ENCODE measurements around the gene ATF5. TPM values are rescaled to one million over a fixed set of nuclear protein-coding genes. Genes with fewer than 3 reads are reported as not detected.

The ATF5 gene, protein sequence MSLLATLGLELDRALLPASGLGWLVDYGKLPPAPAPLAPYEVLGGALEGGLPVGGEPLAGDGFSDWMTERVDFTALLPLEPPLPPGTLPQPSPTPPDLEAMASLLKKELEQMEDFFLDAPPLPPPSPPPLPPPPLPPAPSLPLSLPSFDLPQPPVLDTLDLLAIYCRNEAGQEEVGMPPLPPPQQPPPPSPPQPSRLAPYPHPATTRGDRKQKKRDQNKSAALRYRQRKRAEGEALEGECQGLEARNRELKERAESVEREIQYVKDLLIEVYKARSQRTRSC
- total RNA-seq (2016; rRNA removed; fragmentation: Illumina TruSeq; extraction: Trizol) (9.7 and 10.3 TPM in 2 replicates), polyA plus RNA-seq (2011; rRNA removed) (4.9 and 5.2 TPM in 2 replicates), polyA minus RNA-seq (2011; rRNA and poly(A)+ RNA removed; ENCODE audit: low replicate concordance) (3.5 and 5.9 TPM in 2 replicates), Bru-seq, nascent RNA (percentile 74 among the genes with signal in this experiment), BruChase-seq, experiment 1, labeled RNA remaining after a 6-hour chase (percentile 94 among the genes with signal in this experiment), BruChase-seq, experiment 2, labeled RNA remaining after a 2-hour chase (percentile 85 among the genes with signal in this experiment)
- 6.1 and 6.2 TPM in 2 replicates for total RNA-seq (2016; cell fraction: cytosol; rRNA removed; fragmentation: Illumina TruSeq; extraction: Trizol; ENCODE audit: low read depth)
- 7.9 and 10.5 TPM in 2 replicates for total RNA-seq (2016; cell fraction: insoluble cytoplasmic fraction; rRNA removed; fragmentation: Illumina TruSeq; extraction: Trizol)
- total RNA-seq (2016; cell fraction: membrane; rRNA removed; fragmentation: Illumina TruSeq; extraction: Trizol), result 12.6 and 12.7 TPM in 2 replicates
- total RNA-seq (2016; cell fraction: nucleus; rRNA removed; fragmentation: Illumina TruSeq; extraction: Trizol), result 4.6 and 7.3 TPM in 2 replicates
- polyA plus RNA-seq (2011; cell fraction: cytosol; rRNA removed), result 2.7 and 3.7 TPM in 2 replicates
- 10.1 and 14.5 TPM in 2 replicates for polyA plus RNA-seq (2011; cell fraction: nucleus; rRNA removed)
- 9.9 and 10.1 TPM in 2 replicates for polyA plus RNA-seq (2012)
- polyA plus RNA-seq (2016; cell fraction: cytosol; fragmentation: Illumina TruSeq; extraction: Trizol; ENCODE audit: low read depth), result 16.0 and 17.0 TPM in 2 replicates
- 24.8 and 28.5 TPM in 2 replicates for polyA plus RNA-seq (2016; cell fraction: insoluble cytoplasmic fraction; fragmentation: Illumina TruSeq; extraction: Trizol; ENCODE audit: low read depth)
- 25.8 and 30.2 TPM in 2 replicates for polyA plus RNA-seq (2016; cell fraction: membrane; fragmentation: Illumina TruSeq; extraction: Trizol; ENCODE audit: low read depth)
- 25.5 and 26.1 TPM in 2 replicates for polyA plus RNA-seq (2016; cell fraction: nucleus; fragmentation: Illumina TruSeq; extraction: Trizol; ENCODE audit: insufficient read depth, low read depth)
- 2.2 and 2.5 TPM in 2 replicates for polyA minus RNA-seq (2011; cell fraction: cytosol; rRNA and poly(A)+ RNA removed)
- polyA minus RNA-seq (2011; cell fraction: nucleus; rRNA and poly(A)+ RNA removed), result 3.1 and 3.4 TPM in 2 replicates
- long read RNA-seq, experiment 1, partial matches to known transcripts, result 0 of 2 reads
- long read RNA-seq, experiment 1, other reads (novel, unspliced or antisense), result 2 of 2 reads
- long read RNA-seq, experiment 2, transcript ATF5-201 (3 exons, 2,069 nt), result major isoform, 39 of 69 reads
- long read RNA-seq, experiment 2, partial matches to known transcripts, result 7 of 69 reads
- long read RNA-seq, experiment 2, other reads (novel, unspliced or antisense), result 17 of 69 reads

DNA sequence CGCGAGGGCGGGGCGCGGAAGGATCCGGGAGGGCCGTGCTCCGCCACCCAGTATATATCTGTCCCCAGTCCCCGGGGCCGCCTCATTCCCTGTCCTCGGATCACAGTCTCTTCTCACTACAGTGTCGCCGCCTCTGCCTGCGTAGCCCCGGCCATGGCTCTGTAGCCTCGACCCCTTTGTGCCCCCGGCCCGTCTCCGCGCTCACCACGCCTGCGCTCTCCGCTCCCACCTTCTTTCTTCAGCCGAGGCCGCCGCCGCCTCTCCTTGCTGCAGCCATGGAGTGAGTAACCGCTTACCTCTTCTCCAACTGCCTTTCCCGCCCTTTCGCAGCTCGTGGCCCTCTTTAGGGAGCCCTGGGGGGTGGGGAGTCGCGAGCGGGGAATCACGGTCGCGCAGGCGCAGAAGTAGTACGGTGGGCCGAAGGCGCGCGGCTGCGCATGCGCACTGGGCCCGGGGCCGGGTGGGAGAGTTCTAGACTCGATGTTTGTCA lies at the start of gene ATF5, which contains the start of gene NUP62:
Gene ATF5, plus strand, starts transcription at position 85 of the 490 bp plus-strand sequence. CDS start 1,646 bp downstream, outside the sequence.
Gene NUP62, minus strand, starts transcription at position 384 of the 490 bp plus-strand sequence. CDS start 19,697 bp downstream, outside the sequence.
- WGBS (ENCODE audit: low lambda C conversion rate), result 1% methylated on average over 36 of the region's 48 CpGs
- peaks cover 10 to 25% of the 10 kb centered on the region in 2 experiments; a peak in 4 of 5 replicates for H3K36me3 ChIP-seq (replicated peaks in 1 of 2; ENCODE audit: control insufficient read depth in 1 of 2, insufficient read depth in 2 of 2, low read length in 2 of 2)
- peaks cover 35% of the 10 kb centered on the region for H3K79me2 ChIP-seq (ENCODE audit: insufficient read depth, low read length)
- H3K9ac ChIP-seq (ENCODE audit: insufficient read depth, low read depth, low read length), result peak within 1 kb of the TSS; percentile 95
- peak; percentile 56 for FAIRE-seq
- peak within 1 kb of the TSS; percentile 94 for H3K27ac ChIP-seq (ENCODE audit: extremely low read length, insufficient read depth, low read length)
- in situ Hi-C loops (cut with HindIII; ENCODE audit: extremely low pct_ligation_motif_present, low pct_unique_long_range_greater_than_20kb) (no loop called here), intact Hi-C loops (cut with micrococcal nuclease; ENCODE audit: unreplicated experiment) (no loop called here)
- H3K4me3 ChIP-seq (replicated peaks in 1 of 3; ENCODE audit: insufficient read depth in 1 of 3, low read depth in 2 of 3, low read length in 3 of 3), result peak within 1 kb of the TSS; percentile 71 to 95 (median 89)
- no peak within 1 kb of the TSS for H2AFZ ChIP-seq (ENCODE audit: low read length)
- H4K20me1 ChIP-seq (ENCODE audit: insufficient read depth, low read length), result no peaks in the 10 kb centered on the region
- H3K9me3 ChIP-seq (ENCODE audit: low read length), result no peaks in the 10 kb centered on the region
- CTCF ChIA-PET (ENCODE audit: low intra/inter-chr PET ratio, low total read pairs), result no interaction called here
- ATAC-seq, result peak; percentile 69
- BruUV-seq (replicated peaks), result TSS peak; percentile 89
- no peaks in the 10 kb centered on the region; a peak in 1 of 5 replicates for H3K27me3 ChIP-seq (ENCODE audit: control insufficient read depth in 1 of 2, insufficient read depth in 2 of 2, low read length in 2 of 2)
- POLR2A ChIA-PET, result interaction anchor here (0.7 to 3.5 kb wide), 16 partner anchors 11 to 253 kb away, joined by 3 to 22 read pairs (median 6); partner anchors contain the start of genes AKT1S1, AP2A1, PRMT1 and PTOV1
- peaks cover 27% of the 10 kb centered on the region for H3K4me1 ChIP-seq (ENCODE audit: insufficient read depth, low read length)
- H3K4me2 ChIP-seq (ENCODE audit: low read depth, low read length), result peak within 1 kb of the TSS; percentile 94
- peak; percentile 80 for DNase-seq (ENCODE audit: low spot score)
- no peak for TF ChIP-seq GATA4 (IDR thresholded peaks at IDR 0.05; ENCODE audit: borderline replicate concordance, low read depth)
- 0 out of 2 replicates have a peak, but pooled peaks have one; percentile 54 for TF ChIP-seq CCDC6 (CRISPR knock-in tag; IDR thresholded peaks at IDR 0.05)
- TF ChIP-seq SMAD9 (CRISPR knock-in tag; IDR thresholded peaks at IDR 0.05), result no peak
- TF ChIP-seq ZNF563 (CRISPR knock-in tag; IDR thresholded peaks at IDR 0.05), result peak; percentile 85; the same call in 1 of the 2 replicates
- no peak for TF ChIP-seq ATF1 (CRISPR knock-in tag; IDR thresholded peaks at IDR 0.05)
- TF ChIP-seq, protein P1, sequence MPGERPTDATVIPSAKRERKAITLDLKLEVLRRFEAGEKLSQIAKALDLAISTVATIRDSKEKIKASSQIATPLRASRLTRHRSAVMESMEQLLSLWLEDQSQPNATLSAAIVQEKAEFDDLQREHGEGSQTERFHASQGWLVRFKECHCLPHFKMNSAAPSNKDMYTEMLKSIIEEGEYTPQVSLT (CRISPR knock-in tag; IDR thresholded peaks at IDR 0.05; ENCODE audit: borderline replicate concordance, low read depth), result peak; percentile 78; the same call in 1 of the 2 replicates
- no peak for TF ChIP-seq CEBPG (CRISPR knock-in tag; IDR thresholded peaks at IDR 0.05)
- no peak for TF ChIP-seq FOXK1 (CRISPR knock-in tag; IDR thresholded peaks at IDR 0.05; ENCODE audit: borderline replicate concordance, low read depth)
- TF ChIP-seq REXO4 (CRISPR knock-in tag; IDR thresholded peaks at IDR 0.05; ENCODE audit: borderline replicate concordance), result no peak
- no peak for TF ChIP-seq TCF7L2 (IDR thresholded peaks at IDR 0.05; ENCODE audit: low read depth, low read length)
- TF ChIP-seq ZNF879 (CRISPR knock-in tag; IDR thresholded peaks at IDR 0.05), result peak; percentile 64; the same call in 1 of the 2 replicates
- TF ChIP-seq SIN3B (IDR thresholded peaks at IDR 0.05; ENCODE audit: low read length), result no peak
- TF ChIP-seq ZNF614 (CRISPR knock-in tag; IDR thresholded peaks at IDR 0.05; ENCODE audit: borderline replicate concordance), result 0 out of 2 replicates have a peak, but pooled peaks have one; percentile 45
- peak; percentile 79; the same call in 1 of the 2 replicates for TF ChIP-seq SNAI1 (CRISPR knock-in tag; IDR thresholded peaks at IDR 0.05; ENCODE audit: borderline replicate concordance)
- TF ChIP-seq RXRB (CRISPR knock-in tag; IDR thresholded peaks at IDR 0.05; ENCODE audit: borderline replicate concordance), result no peak
